NCI-H82 treated with DMSO at 0.1 percent for 48 hours (cell line): ENCODE measurements around the gene NIPBL.
"Not testable (repeated sequence)": the region's sequence is repeated elsewhere in the genome, so short reads cannot be mapped to it uniquely, and the experiment has no call there.

Experiments used
- DNase-seq: peaks from one replicate; lab custom pipeline; 2025; ENCODE audit not compliant: unreplicated experiment; lab: John Stamatoyannopoulos, UW

Gene NIPBL

GRCh38 chr5:36876299-36876964, at the start of gene NIPBL:
NIPBL (plus strand) TSS chr5:36876769; CDS start chr5:36953697, 76,928 bp downstream.
- peak; percentile 85 for DNase-seq

GRCh38 chr5:36832274-36832673, 44.3 kb upstream of the NIPBL start:
- DNase-seq, result no peak

GRCh38 chr5:36836831-36837230, 39.7 kb upstream of the NIPBL start:
- no peak for DNase-seq

- no peak for DNase-seq
These were observed 36.8 kb upstream of the NIPBL start for GRCh38 chr5:36839489-36840476.

GRCh38 chr5:36841677-36842076, 34.9 kb upstream of the NIPBL start:
- no peak for DNase-seq

GRCh38 chr5:36842087-36842486, 34.5 kb upstream of the NIPBL start:
- no peak for DNase-seq

GRCh38 chr5:36844305-36844704, 32.3 kb upstream of the NIPBL start:
- no peak for DNase-seq

GRCh38 chr5:36848545-36848944, 28.0 kb upstream of the NIPBL start:
- DNase-seq, result not testable (repeated sequence)

- DNase-seq, result not testable (repeated sequence)
These were observed 23.7 kb upstream of the NIPBL start for GRCh38 chr5:36852903-36853302.

GRCh38 chr5:36854402-36855140, 22.0 kb upstream of the NIPBL start:
- no peak for DNase-seq

- DNase-seq, result no peak
These were observed 21.5 kb upstream of the NIPBL start for GRCh38 chr5:36855141-36855495.

GRCh38 chr5:36861871-36862270, 14.7 kb upstream of the NIPBL start:
- no peak for DNase-seq

- DNase-seq, result peak; percentile 88
These were observed 6.0 kb upstream of the NIPBL start for GRCh38 chr5:36870399-36871040.

- no peak for DNase-seq
These were observed 2.1 kb upstream of the NIPBL start for GRCh38 chr5:36874465-36874864.

- peak; percentile 43 for DNase-seq
These were observed 1.3 kb upstream of the NIPBL start for GRCh38 chr5:36875051-36875789.

- peak; percentile 13 for DNase-seq
These were observed 725 bp upstream of the NIPBL start for GRCh38 chr5:36875790-36876298.

GRCh38 chr5:36876965-36877666, 547 bp downstream of the NIPBL start:
- peak; percentile 15 for DNase-seq

- no peak for DNase-seq
These were observed 1.3 kb downstream of the NIPBL start for GRCh38 chr5:36877667-36878391.
